ENCODE results near the gene RALA. TPM values are rescaled to one million over a fixed set of nuclear protein-coding genes. Genes with fewer than 3 reads are reported as not detected.

The RALA gene
- total and polyA plus RNA-seq, 2 experiments from 2014 or later = 43.5 to 231 TPM

DNA sequence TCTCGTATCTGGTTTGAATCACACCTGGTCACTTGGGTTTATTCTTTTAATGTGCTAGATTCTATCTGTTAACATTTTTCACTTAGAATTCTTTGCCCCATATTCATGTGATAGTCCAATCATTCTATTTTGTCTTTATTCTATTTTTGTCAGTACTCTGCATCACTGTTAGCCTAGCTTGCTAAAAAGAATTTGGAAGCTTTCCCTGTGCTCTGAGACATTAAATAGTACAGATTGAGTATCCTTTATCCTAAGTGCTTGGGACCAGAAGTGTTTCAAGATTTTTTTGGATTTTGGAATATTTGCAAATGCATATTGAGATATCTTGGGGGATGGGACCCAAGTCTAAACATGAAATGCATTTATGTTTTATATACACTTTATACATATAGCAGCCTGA lies 51.0 kb downstream of the RALA start:
- H3K4me3 Mint-ChIP-seq = no peak overlapping the region
- Histone ChIP-seq H3F3A (replicated peaks; ENCODE audit: low read depth) (no peaks in the 10 kb centered on the region), H3K27ac (ENCODE audit: low read depth) (no peak overlapping the region), H3K4me1 (ENCODE audit: insufficient read depth) (no peaks in the 10 kb centered on the region), H3K27me3 (ENCODE audit: insufficient read depth) (no peaks in the 10 kb centered on the region), H3K4me3 (no peak overlapping the region), H3K79me2 (replicated peaks; ENCODE audit: insufficient read depth) (peaks cover 88% of the 10 kb centered on the region), H3K9me2 (ENCODE audit: insufficient read depth) (no peaks in the 10 kb centered on the region), H2AFZ (no peak overlapping the region), H3K4me2 (no peak overlapping the region), H3K36me3 (ENCODE audit: insufficient read depth) (no peaks in the 10 kb centered on the region), H4K20me1 (replicated peaks; ENCODE audit: insufficient read depth) (no peaks in the 10 kb centered on the region)
- ATAC-seq (no peak), DNase-seq (ENCODE audit: low spot score) (no peak)
- no peaks in the 10 kb centered on the region for H3K27me3 Mint-ChIP-seq (ENCODE audit: insufficient read depth, low read depth, poor library complexity)
- TF ChIP-seq NANOG (IDR thresholded peaks at IDR 0.05; ENCODE audit: borderline replicate concordance) = no peak
- TF ChIP-seq CREB1 (CRISPR knock-in tag; IDR thresholded peaks at IDR 0.05; ENCODE audit: low read depth) = no peak
- TF ChIP-seq, protein P1, sequence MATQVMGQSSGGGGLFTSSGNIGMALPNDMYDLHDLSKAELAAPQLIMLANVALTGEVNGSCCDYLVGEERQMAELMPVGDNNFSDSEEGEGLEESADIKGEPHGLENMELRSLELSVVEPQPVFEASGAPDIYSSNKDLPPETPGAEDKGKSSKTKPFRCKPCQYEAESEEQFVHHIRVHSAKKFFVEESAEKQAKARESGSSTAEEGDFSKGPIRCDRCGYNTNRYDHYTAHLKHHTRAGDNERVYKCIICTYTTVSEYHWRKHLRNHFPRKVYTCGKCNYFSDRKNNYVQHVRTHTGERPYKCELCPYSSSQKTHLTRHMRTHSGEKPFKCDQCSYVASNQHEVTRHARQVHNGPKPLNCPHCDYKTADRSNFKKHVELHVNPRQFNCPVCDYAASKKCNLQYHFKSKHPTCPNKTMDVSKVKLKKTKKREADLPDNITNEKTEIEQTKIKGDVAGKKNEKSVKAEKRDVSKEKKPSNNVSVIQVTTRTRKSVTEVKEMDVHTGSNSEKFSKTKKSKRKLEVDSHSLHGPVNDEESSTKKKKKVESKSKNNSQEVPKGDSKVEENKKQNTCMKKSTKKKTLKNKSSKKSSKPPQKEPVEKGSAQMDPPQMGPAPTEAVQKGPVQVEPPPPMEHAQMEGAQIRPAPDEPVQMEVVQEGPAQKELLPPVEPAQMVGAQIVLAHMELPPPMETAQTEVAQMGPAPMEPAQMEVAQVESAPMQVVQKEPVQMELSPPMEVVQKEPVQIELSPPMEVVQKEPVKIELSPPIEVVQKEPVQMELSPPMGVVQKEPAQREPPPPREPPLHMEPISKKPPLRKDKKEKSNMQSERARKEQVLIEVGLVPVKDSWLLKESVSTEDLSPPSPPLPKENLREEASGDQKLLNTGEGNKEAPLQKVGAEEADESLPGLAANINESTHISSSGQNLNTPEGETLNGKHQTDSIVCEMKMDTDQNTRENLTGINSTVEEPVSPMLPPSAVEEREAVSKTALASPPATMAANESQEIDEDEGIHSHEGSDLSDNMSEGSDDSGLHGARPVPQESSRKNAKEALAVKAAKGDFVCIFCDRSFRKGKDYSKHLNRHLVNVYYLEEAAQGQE (IDR thresholded peaks at IDR 0.05; ENCODE audit: unreplicated experiment) = no peak
- TF ChIP-seq, protein P2, sequence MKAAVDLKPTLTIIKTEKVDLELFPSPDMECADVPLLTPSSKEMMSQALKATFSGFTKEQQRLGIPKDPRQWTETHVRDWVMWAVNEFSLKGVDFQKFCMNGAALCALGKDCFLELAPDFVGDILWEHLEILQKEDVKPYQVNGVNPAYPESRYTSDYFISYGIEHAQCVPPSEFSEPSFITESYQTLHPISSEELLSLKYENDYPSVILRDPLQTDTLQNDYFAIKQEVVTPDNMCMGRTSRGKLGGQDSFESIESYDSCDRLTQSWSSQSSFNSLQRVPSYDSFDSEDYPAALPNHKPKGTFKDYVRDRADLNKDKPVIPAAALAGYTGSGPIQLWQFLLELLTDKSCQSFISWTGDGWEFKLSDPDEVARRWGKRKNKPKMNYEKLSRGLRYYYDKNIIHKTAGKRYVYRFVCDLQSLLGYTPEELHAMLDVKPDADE (IDR thresholded peaks at IDR 0.05) = no peak
- TF ChIP-seq, protein P3, sequence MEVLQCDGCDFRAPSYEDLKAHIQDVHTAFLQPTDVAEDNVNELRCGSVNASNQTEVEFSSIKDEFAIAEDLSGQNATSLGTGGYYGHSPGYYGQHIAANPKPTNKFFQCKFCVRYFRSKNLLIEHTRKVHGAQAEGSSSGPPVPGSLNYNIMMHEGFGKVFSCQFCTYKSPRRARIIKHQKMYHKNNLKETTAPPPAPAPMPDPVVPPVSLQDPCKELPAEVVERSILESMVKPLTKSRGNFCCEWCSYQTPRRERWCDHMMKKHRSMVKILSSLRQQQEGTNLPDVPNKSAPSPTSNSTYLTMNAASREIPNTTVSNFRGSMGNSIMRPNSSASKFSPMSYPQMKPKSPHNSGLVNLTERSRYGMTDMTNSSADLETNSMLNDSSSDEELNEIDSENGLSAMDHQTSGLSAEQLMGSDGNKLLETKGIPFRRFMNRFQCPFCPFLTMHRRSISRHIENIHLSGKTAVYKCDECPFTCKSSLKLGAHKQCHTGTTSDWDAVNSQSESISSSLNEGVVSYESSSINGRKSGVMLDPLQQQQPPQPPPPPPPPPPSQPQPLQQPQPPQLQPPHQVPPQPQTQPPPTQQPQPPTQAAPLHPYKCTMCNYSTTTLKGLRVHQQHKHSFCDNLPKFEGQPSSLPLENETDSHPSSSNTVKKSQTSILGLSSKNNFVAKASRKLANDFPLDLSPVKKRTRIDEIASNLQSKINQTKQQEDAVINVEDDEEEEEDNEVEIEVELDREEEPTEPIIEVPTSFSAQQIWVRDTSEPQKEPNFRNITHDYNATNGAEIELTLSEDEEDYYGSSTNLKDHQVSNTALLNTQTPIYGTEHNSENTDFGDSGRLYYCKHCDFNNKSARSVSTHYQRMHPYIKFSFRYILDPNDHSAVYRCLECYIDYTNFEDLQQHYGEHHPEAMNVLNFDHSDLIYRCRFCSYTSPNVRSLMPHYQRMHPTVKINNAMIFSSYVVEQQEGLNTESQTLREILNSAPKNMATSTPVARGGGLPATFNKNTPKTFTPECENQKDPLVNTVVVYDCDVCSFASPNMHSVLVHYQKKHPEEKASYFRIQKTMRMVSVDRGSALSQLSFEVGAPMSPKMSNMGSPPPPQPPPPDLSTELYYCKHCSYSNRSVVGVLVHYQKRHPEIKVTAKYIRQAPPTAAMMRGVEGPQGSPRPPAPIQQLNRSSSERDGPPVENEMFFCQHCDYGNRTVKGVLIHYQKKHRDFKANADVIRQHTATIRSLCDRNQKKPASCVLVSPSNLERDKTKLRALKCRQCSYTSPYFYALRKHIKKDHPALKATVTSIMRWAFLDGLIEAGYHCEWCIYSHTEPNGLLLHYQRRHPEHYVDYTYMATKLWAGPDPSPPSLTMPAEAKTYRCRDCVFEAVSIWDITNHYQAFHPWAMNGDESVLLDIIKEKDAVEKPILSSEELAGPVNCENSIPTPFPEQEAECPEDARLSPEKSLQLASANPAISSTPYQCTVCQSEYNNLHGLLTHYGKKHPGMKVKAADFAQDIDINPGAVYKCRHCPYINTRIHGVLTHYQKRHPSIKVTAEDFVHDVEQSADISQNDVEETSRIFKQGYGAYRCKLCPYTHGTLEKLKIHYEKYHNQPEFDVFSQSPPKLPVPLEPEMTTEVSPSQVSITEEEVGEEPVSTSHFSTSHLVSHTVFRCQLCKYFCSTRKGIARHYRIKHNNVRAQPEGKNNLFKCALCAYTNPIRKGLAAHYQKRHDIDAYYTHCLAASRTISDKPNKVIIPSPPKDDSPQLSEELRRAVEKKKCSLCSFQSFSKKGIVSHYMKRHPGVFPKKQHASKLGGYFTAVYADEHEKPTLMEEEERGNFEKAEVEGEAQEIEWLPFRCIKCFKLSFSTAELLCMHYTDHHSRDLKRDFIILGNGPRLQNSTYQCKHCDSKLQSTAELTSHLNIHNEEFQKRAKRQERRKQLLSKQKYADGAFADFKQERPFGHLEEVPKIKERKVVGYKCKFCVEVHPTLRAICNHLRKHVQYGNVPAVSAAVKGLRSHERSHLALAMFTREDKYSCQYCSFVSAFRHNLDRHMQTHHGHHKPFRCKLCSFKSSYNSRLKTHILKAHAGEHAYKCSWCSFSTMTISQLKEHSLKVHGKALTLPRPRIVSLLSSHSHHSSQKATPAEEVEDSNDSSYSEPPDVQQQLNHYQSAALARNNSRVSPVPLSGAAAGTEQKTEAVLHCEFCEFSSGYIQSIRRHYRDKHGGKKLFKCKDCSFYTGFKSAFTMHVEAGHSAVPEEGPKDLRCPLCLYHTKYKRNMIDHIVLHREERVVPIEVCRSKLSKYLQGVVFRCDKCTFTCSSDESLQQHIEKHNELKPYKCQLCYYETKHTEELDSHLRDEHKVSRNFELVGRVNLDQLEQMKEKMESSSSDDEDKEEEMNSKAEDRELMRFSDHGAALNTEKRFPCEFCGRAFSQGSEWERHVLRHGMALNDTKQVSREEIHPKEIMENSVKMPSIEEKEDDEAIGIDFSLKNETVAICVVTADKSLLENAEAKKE (CRISPR knock-in tag; IDR thresholded peaks at IDR 0.05) = no peak
- TF ChIP-seq EZH2phosphoT487 (IDR thresholded peaks at IDR 0.05; ENCODE audit: unreplicated experiment) = no peak
- no peak for TF ChIP-seq STAT1 (IDR thresholded peaks at IDR 0.05; ENCODE audit: unreplicated experiment)
- TF ChIP-seq EZH2 (IDR thresholded peaks at IDR 0.05; ENCODE audit: low read depth, unreplicated experiment) = no peak
- TF ChIP-seq JUNB (IDR thresholded peaks at IDR 0.05; ENCODE audit: unreplicated experiment) = no peak
- TF ChIP-seq CTCF (conservative IDR thresholded peaks at IDR 0.05; ENCODE audit: low read depth in 2 of 2) = no peak
- no peak for TF ChIP-seq ZNF331 (CRISPR knock-in tag; IDR thresholded peaks at IDR 0.05; ENCODE audit: low read depth)
- no peak for TF ChIP-seq POLR2AphosphoS5 (IDR thresholded peaks at IDR 0.05; ENCODE audit: low read depth)
- no peak overlapping the region for H3K27ac Mint-ChIP-seq
- peaks cover 7% of the 10 kb centered on the region for H3K9me3 Mint-ChIP-seq
- H3K36me3 Mint-ChIP-seq (ENCODE audit: low read depth) = peaks cover 21% of the 10 kb centered on the region
- H3K4me1 Mint-ChIP-seq = no peaks in the 10 kb centered on the region

All from GM23338 (cell line).